NCI-H1092 treated with DMSO at 0.1 percent for 48 hours (cell line): Measurements from ENCODE around the gene EPS15.
"Not testable (repeated sequence)": the region's sequence is repeated elsewhere in the genome, so short reads cannot be mapped to it uniquely, and the experiment has no call there.

ENCODE experiments used
- DNase-seq: peaks from one replicate; lab custom pipeline; 2025; lab: John Stamatoyannopoulos, UW

The EPS15 gene

GRCh38 chr1:51519048-51519864, at the start of gene EPS15:
Gene EPS15 (minus strand): TSS chr1:51519266. CDS start chr1:51519231, 35 bp downstream.
- DNase-seq, result peak; percentile 16

GRCh38 chr1:51568231-51568935, 49.3 kb upstream of the EPS15 start:
- DNase-seq, result no peak

GRCh38 chr1:51567653-51568052, 48.6 kb upstream of the EPS15 start:
- DNase-seq, result no peak

GRCh38 chr1:51566260-51566659, 47.2 kb upstream of the EPS15 start:
- DNase-seq, result no peak

GRCh38 chr1:51565009-51565408, 45.9 kb upstream of the EPS15 start:
- no peak for DNase-seq

GRCh38 chr1:51564124-51564523, 45.1 kb upstream of the EPS15 start:
- no peak for DNase-seq

GRCh38 chr1:51561702-51562101, 42.6 kb upstream of the EPS15 start:
- DNase-seq, result no peak

- not testable (repeated sequence) for DNase-seq
These were observed 41.8 kb upstream of the EPS15 start for GRCh38 chr1:51560895-51561294.

GRCh38 chr1:51560034-51560433, 41.0 kb upstream of the EPS15 start:
- no peak for DNase-seq

GRCh38 chr1:51559501-51559900, 40.4 kb upstream of the EPS15 start:
- DNase-seq, result no peak

- DNase-seq, result no peak
These were observed 40.0 kb upstream of the EPS15 start for GRCh38 chr1:51559064-51559500.

GRCh38 chr1:51558375-51558924, 39.4 kb upstream of the EPS15 start:
- DNase-seq, result no peak

- no peak for DNase-seq
These were observed 38.1 kb upstream of the EPS15 start for GRCh38 chr1:51557168-51557567.

GRCh38 chr1:51555866-51556619, 37.0 kb upstream of the EPS15 start:
- DNase-seq, result no peak

GRCh38 chr1:51553911-51554310, 34.8 kb upstream of the EPS15 start:
- no peak for DNase-seq

GRCh38 chr1:51552929-51553807, 34.1 kb upstream of the EPS15 start:
- DNase-seq, result no peak

- DNase-seq, result no peak
These were observed 32.8 kb upstream of the EPS15 start for GRCh38 chr1:51551848-51552296.

- DNase-seq, result no peak
These were observed 32.0 kb upstream of the EPS15 start for GRCh38 chr1:51551081-51551480.

GRCh38 chr1:51549901-51550300, 30.8 kb upstream of the EPS15 start:
- no peak for DNase-seq

- DNase-seq, result no peak
These were observed 30.1 kb upstream of the EPS15 start for GRCh38 chr1:51549016-51549619.

GRCh38 chr1:51543858-51544257, 24.8 kb upstream of the EPS15 start:
- DNase-seq, result no peak
